Body of pancreas (tissue), 4 donors: ENCODE measurements around the gene KRTAP10-11. TPM values are rescaled to one million over a fixed set of nuclear protein-coding genes. Genes with fewer than 3 reads are reported as not detected.
"Not testable (repeated sequence)": the region's sequence is repeated elsewhere in the genome, so short reads cannot be mapped to it uniquely, and the experiment has no call there.

Source experiments
- ATAC-seq: fragments of 150-250 bp; one replicate; pipeline ENCODE4 v1.9.1; 2016
- DNase-seq, 4 donors: peaks; one replicate each; pipeline ENCODE4 v3.0.0-alpha.2; 2019
- H3K27ac ChIP-seq, 4 donors: fragments of 200-600 bp; sonication (generic); 1 replicate in 3 of 4; 2 replicates in 1 of 4; pipeline versions ENCODE4 v1.5.1 to v1.6.1; 2016 to 2019; ENCODE audit warnings: mild to moderate bottlenecking in 1 of 4, mixed read lengths in 1 of 4, moderate library complexity in 1 of 4
- H3K27me3 ChIP-seq, 2 donors: fragments of 200-600 bp; sonication (generic); one replicate each; pipeline ENCODE4 v1.6.0; 2016; ENCODE audit warnings: mild to moderate bottlenecking in 1 of 2
- H3K36me3 ChIP-seq, 2 donors: fragments of 200-600 bp; sonication (generic); replicated peaks in 1 of 2; 2 replicates each; pipeline ENCODE4 v1.5.1; 2016; ENCODE audit warnings: low read depth in 2 of 2; ENCODE audit not compliant: insufficient read depth in 1 of 2
- H3K4me1 ChIP-seq: fragments of 200-600 bp; sonication (generic); one replicate; pipeline ENCODE4 v1.6.0; 2016
- H3K4me3 ChIP-seq, 2 donors: fragments of 200-600 bp; sonication (generic); 1 replicate in 1 of 2; 2 replicates in 1 of 2; pipeline ENCODE4 v1.5.1; 2016 to 2019
- H3K9me3 ChIP-seq, 3 donors: fragments of 200-600 bp; sonication (generic); 1 replicate in 2 of 3; 2 replicates in 1 of 3; pipeline ENCODE4 v1.5.1; 2016
- POLR2A ChIP-seq, 3 donors: fragments of 450-650 bp; IDR thresholded peaks; one replicate each; pipeline ENCODE4 v1.6.1; 2016; ENCODE audit warnings: antibody characterized with exemption in 3 of 3, mild to moderate bottlenecking in 2 of 3
- WGBS, 2 donors: methylation state at CpG; one replicate each; pipeline ENCODE4 v1.1.5; 2017; 5-methylcytosine and 5-hydroxymethylcytosine counted together
- intact Hi-C: fragments of 100-400 bp; cut with DNase I; formaldehyde crosslinking; loops from one replicate; pipeline ENCODE4 v1.15.1; 2023
- total RNA-seq, 2 donors: library from RNA; depleted of rRNA; stranded (reverse); fragments of >200 nt; gene quantifications; one replicate each; pipeline ENCODE4 v1.1.0, GENCODE V29; 2016
- TF ChIP-seq, protein P1 (sequence below), 7 experiments: fragments of 450-650 bp in 4 of 7; fragments of 200-600 bp in 3 of 7; sonication (generic) in 3 of 7; IDR thresholded peaks; one replicate each; pipeline ENCODE4 v1.5.1; 2016 to 2019; ENCODE audit warnings: antibody characterized with exemption in 7 of 7

KRTAP10-11 gene
- total RNA-seq, 2 donors from 2014 or later = not detected

DNA sequence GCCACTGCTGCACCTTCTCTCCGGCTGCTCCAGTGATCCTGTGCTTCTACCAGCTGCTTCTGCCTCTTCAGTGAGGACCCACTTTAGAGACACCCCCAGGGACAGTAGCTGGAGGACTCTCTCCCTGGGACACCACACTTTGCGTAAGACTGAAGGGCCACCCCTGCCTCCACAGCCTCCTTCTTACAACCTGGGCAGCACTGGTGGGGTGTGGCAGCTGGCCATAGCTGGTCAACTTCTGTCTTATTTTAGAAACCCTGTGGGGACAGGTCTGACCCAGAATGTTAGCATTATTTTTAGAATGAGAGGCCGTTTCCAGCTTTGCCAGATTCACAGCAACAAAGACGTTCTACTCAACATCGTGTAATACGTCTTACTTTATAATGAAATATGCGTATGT is 20.5 kb upstream of the KRTAP10-11 start:
- intact Hi-C loops = no loop called here
- ATAC-seq = no peak
- no peaks in the 10 kb centered on the region for H3K36me3 ChIP-seq
- H3K27ac ChIP-seq = no peak overlapping the region
- no peak for DNase-seq
- TF ChIP-seq, protein P1, sequence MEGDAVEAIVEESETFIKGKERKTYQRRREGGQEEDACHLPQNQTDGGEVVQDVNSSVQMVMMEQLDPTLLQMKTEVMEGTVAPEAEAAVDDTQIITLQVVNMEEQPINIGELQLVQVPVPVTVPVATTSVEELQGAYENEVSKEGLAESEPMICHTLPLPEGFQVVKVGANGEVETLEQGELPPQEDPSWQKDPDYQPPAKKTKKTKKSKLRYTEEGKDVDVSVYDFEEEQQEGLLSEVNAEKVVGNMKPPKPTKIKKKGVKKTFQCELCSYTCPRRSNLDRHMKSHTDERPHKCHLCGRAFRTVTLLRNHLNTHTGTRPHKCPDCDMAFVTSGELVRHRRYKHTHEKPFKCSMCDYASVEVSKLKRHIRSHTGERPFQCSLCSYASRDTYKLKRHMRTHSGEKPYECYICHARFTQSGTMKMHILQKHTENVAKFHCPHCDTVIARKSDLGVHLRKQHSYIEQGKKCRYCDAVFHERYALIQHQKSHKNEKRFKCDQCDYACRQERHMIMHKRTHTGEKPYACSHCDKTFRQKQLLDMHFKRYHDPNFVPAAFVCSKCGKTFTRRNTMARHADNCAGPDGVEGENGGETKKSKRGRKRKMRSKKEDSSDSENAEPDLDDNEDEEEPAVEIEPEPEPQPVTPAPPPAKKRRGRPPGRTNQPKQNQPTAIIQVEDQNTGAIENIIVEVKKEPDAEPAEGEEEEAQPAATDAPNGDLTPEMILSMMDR (IDR thresholded peaks at IDR 0.05) = no peak
- TF ChIP-seq POLR2A (IDR thresholded peaks at IDR 0.05) = no peak
- H3K9me3 ChIP-seq = peaks cover 0 to 14% (median 0%) of the 10 kb centered on the region in 3 donors
- no peaks in the 10 kb centered on the region for H3K4me1 ChIP-seq
- no peak overlapping the region for H3K4me3 ChIP-seq
- WGBS, 2 donors = 73 to 81% methylated on average over 7 of the region's 7 CpGs
- H3K27me3 ChIP-seq = no peaks in the 10 kb centered on the region

DNA sequence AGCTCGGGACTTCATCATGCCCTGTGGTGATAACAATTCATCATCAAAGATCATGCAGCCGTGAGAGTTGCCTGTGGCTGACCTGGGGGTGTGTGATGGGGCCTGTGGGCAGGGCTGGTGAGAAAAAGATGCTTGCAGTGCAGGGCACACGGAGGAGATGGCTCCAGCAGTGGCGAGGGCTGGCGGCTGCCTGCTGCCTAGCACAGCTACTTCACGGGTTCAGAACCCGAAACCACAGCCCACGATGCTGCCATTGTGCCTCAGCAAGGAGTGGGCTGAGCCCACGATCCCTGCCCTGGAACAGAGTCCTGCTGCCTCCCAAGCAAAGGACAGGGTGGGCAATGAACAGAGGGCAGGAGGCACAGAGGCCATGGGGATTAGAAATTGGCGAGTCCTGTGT is 20.0 kb upstream of the KRTAP10-11 start:
- Histone ChIP-seq H3K27ac (no peak overlapping the region), H3K4me3 (no peak overlapping the region), H3K4me1 (no peaks in the 10 kb centered on the region), H3K27me3 (no peaks in the 10 kb centered on the region), H3K9me3 (peaks cover 0 to 14% (median 0%) of the 10 kb centered on the region in 3 donors), H3K36me3 (no peaks in the 10 kb centered on the region)
- ATAC-seq (no peak), DNase-seq (no peak)
- intact Hi-C loops = no loop called here
- WGBS, 2 donors = 64 to 72% methylated on average over 7 to 10 of the region's 10 CpGs
- TF ChIP-seq, protein P1 (IDR thresholded peaks at IDR 0.05) = no peak
- TF ChIP-seq POLR2A (IDR thresholded peaks at IDR 0.05) = no peak

DNA sequence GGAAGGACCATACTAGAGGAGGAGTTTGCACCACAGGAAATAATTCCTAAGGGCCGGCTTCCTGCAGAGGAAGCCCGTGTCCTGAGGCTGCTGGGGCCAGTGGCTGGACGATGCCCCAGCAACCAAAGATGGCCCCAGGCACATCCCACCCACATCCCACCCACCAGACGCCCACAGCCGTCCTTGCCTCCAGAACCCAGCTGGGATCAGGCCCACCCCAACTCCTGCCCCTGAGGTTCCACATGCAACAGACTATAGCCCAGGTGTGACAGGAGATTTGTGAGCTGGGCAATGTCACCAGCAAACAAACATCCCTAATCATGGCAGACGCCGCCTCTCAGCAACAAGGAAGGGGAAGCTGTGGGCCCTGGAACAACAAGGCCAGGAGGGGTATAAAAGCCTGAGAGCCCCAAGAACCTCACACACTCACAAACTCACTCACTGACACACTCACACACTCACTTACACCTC is 19.5 kb upstream of the KRTAP10-11 start, which contains the start of gene KRTAP10-9:
KRTAP10-9 (plus strand) TSS at position 421 of the 471 bp plus-strand sequence. CDS start 79 bp downstream, outside the sequence.
- Histone ChIP-seq H3K36me3 (no peaks in the 10 kb centered on the region), H3K27me3 (no peaks in the 10 kb centered on the region), H3K4me3 (no peak within 1 kb of the TSS), H3K4me1 (no peaks in the 10 kb centered on the region), H3K9me3 (peaks cover 0 to 14% (median 0%) of the 10 kb centered on the region in 3 donors), H3K27ac (no peak within 1 kb of the TSS)
- no peak for TF ChIP-seq POLR2A (IDR thresholded peaks at IDR 0.05)
- TF ChIP-seq, protein P1 (IDR thresholded peaks at IDR 0.05) = no peak
- intact Hi-C loops = no loop called here
- no peak for DNase-seq
- 49 to 65% methylated on average over 4 to 6 of the region's 7 CpGs for WGBS, 2 donors
- ATAC-seq = no peak

DNA sequence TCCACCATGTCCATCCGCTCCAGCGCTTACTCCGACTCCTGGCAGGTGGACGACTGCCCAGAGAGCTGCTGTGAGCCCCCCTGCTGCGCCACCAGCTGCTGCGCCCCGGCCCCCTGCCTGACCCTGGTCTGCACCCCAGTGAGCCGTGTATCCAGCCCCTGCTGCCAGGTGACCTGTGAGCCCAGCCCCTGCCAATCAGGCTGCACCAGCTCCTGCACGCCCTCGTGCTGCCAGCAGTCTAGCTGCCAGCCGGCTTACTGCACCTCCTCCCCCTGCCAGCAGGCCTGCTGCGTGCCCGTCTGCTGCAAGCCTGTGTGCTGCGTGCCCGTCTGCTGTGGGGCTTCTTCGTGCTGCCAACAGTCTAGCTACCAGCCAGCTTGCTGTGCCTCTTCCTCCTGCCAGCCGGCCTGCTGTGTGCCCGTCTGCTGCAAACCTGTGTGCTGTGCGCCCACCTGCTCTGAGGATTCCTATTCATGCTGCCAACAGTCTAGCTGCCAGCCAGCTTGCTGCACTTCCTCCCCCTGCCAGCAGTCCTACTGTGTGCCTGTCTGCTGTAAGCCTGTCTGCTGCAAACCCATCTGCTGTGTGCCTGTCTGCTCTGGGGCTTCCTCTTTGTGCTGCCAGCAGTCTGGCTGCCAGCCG is 18.9 kb upstream of the KRTAP10-11 start:
- 64 to 68% methylated on average over 11 to 15 of the region's 20 CpGs for WGBS, 2 donors
- H3K4me3 ChIP-seq, H3K4me1 ChIP-seq, H3K27ac ChIP-seq, H3K27me3 ChIP-seq, intact Hi-C loops, H3K36me3 ChIP-seq, DNase-seq, ATAC-seq: not testable (repeated sequence)
- peaks cover 0 to 17% (median 0%) of the 10 kb centered on the region in 3 donors for H3K9me3 ChIP-seq

DNA sequence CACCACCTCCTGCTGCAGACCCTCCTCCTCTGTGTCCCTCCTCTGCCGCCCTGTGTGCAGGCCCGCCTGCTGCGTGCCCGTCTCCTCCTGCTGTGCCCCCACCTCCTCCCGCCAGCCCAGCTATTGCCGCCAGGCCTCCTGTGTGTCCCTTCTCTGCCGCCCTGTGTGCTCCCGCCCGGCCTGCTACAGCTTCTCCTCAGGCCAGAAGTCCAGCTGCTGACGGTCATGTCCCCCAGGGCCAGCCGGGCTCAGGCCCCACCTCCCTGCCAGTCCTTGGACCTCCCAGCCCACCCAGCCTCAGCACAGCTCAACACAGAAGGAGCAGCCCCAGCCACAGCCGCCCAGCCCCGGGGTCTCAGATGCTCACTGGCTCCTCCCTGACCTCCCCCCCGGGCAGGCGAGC is 18.4 kb upstream of the KRTAP10-11 start:
- 20 to 43% methylated on average over 1 to 10 of the region's 15 CpGs for WGBS, 2 donors

More for the DNA sequence above, 18.4 kb upstream of the KRTAP10-11 start:
- H3K27ac ChIP-seq, intact Hi-C loops, H3K4me1 ChIP-seq, H3K36me3 ChIP-seq, DNase-seq, H3K27me3 ChIP-seq, ATAC-seq, H3K4me3 ChIP-seq: not testable (repeated sequence)
- H3K9me3 ChIP-seq = peaks cover 0 to 15% (median 0%) of the 10 kb centered on the region in 3 donors
